GM12878 (cell line): ENCODE results near the gene RAD51B. TPM values are rescaled to one million over a fixed set of nuclear protein-coding genes. Genes with fewer than 3 reads are reported as not detected.
A peak's percentile ranks its signal among the peaks of the same experiment; 100 is the strongest.

Source experiments
- BMI1 ChIP-seq: fragments of 450-650 bp; IDR thresholded peaks from 2 replicates; pipeline ENCODE4 v1.6.1; 2016; ENCODE audit warnings: mild to moderate bottlenecking, moderate library complexity, borderline replicate concordance
- CBFB ChIP-seq: IDR thresholded peaks from 2 replicates; pipeline ENCODE4 v1.6.1; 2016; ENCODE audit warnings: antibody characterized with exemption, low read depth
- CBX3 ChIP-seq: fragments of 200-600 bp; sonication (generic); IDR thresholded peaks from 2 replicates; pipeline ENCODE4 v1.6.1; 2016; ENCODE audit warnings: low read depth, borderline replicate concordance
- CREM ChIP-seq: IDR thresholded peaks from 2 replicates; pipeline ENCODE4 v1.6.1; 2014; ENCODE audit warnings: antibody characterized with exemption, low read depth
- E2F8 ChIP-seq: fragments of 450-650 bp; IDR thresholded peaks from 2 replicates; pipeline ENCODE4 v1.6.1; 2018; ENCODE audit warnings: mild to moderate bottlenecking, low read depth, moderate library complexity; ENCODE audit not compliant: partially characterized antibody
- GATAD2B ChIP-seq: fragments of 450-650 bp; conservative IDR thresholded peaks from 2 replicates; pipeline ENCODE4 v1.6.1; 2017; ENCODE audit warnings: low read depth, mild to moderate bottlenecking, moderate library complexity
- HSF1 ChIP-seq: fragments of 150-350 bp; IDR thresholded peaks from 2 replicates; pipeline ENCODE4 v1.6.1; 2014; ENCODE audit warnings: mild to moderate bottlenecking, low read depth, low read length
- IRF5 ChIP-seq: fragments of 450-650 bp; IDR thresholded peaks from 2 replicates; pipeline ENCODE4 v1.6.1; 2017; ENCODE audit warnings: borderline replicate concordance
- JUND ChIP-seq: IDR thresholded peaks from 2 replicates; pipeline ENCODE4 v1.6.1; 2012; ENCODE audit warnings: low read depth, mild to moderate bottlenecking, low read length, improper control_type of control experiment, moderate library complexity
- MEF2A ChIP-seq: IDR thresholded peaks from 2 replicates; pipeline ENCODE4 v1.6.1; 2011; ENCODE audit warnings: low read depth, mild to moderate bottlenecking, low read length, moderate library complexity; ENCODE audit not compliant: insufficient read depth
- MYB ChIP-seq: fragments of 150-350 bp; IDR thresholded peaks from 2 replicates; pipeline ENCODE4 v1.6.1; 2014; ENCODE audit warnings: mild to moderate bottlenecking, low read depth, low read length, borderline replicate concordance
- NBN ChIP-seq: fragments of 450-650 bp; IDR thresholded peaks from 2 replicates; pipeline ENCODE4 v1.6.1; 2016
- NFYB ChIP-seq: IDR thresholded peaks from 2 replicates; pipeline ENCODE4 v1.6.1; 2011; ENCODE audit warnings: low read depth, mild to moderate bottlenecking, low read length, improper control_type of control experiment, moderate library complexity; ENCODE audit not compliant: insufficient read depth
- NR2C1 ChIP-seq: fragments of 450-650 bp; IDR thresholded peaks from 2 replicates; pipeline ENCODE4 v1.6.1; 2017; ENCODE audit warnings: antibody characterized with exemption, mild to moderate bottlenecking, moderate library complexity
- PAX5 ChIP-seq: IDR thresholded peaks from 2 replicates; pipeline ENCODE4 v1.6.1; 2011; ENCODE audit warnings: low read depth, low read length, borderline replicate concordance
- POLR2AphosphoS5 ChIP-seq: IDR thresholded peaks from 2 replicates; pipeline ENCODE4 v1.6.1; 2011; ENCODE audit warnings: mild to moderate bottlenecking, low read length, inconsistent platforms
- RBBP5 ChIP-seq: fragments of 200-600 bp; sonication (generic); conservative IDR thresholded peaks from 2 replicates; pipeline ENCODE4 v1.6.1; 2016
- RCOR1 ChIP-seq: conservative IDR thresholded peaks from 2 replicates; pipeline ENCODE4 v1.6.1; 2012; ENCODE audit warnings: low read depth, low read length, improper control_type of control experiment
- TCF3 ChIP-seq: IDR thresholded peaks from 2 replicates; pipeline ENCODE4 v1.6.1; 2012; ENCODE audit warnings: low read depth, mild to moderate bottlenecking, low read length, borderline replicate concordance; ENCODE audit not compliant: insufficient read depth
- ZBED1 ChIP-seq: IDR thresholded peaks from 2 replicates; pipeline ENCODE4 v1.6.1; 2016; ENCODE audit warnings: borderline replicate concordance
- ZBTB11 ChIP-seq: fragments of 450-650 bp; formaldehyde crosslinking; IDR thresholded peaks from 2 replicates; pipeline ENCODE4 v1.5.0; 2022; ENCODE audit warnings: mild to moderate bottlenecking, missing genetic modification characterization
- ZNF207 ChIP-seq: fragments of 450-650 bp; IDR thresholded peaks from 2 replicates; pipeline ENCODE4 v1.6.1; 2014; ENCODE audit warnings: antibody characterized with exemption, mild to moderate bottlenecking, borderline replicate concordance
- ZNF24 ChIP-seq: fragments of 450-650 bp; IDR thresholded peaks from 2 replicates; pipeline ENCODE4 v1.6.1; 2017; ENCODE audit warnings: antibody characterized with exemption, mild to moderate bottlenecking
- ZZZ3 ChIP-seq: IDR thresholded peaks from 2 replicates; pipeline ENCODE4 v1.6.1; 2011; ENCODE audit warnings: low read depth; ENCODE audit not compliant: control insufficient read depth, insufficient read length
- polyA plus RNA-seq, 11 experiments: library from polyadenylated mRNA; depleted of rRNA in 4 of 11; unstranded in 6 of 11; stranded (reverse) in 5 of 11; fragments of >200 nt; fragmentation: Nextera tagmentation in 4 of 11; fragmentation: Illumina TruSeq in 1 of 11; extraction: Ambion mirVana in 4 of 11; extraction: Trizol in 1 of 11; gene quantifications; 1 replicate in 1 of 11; 2 replicates in 10 of 11; pipeline versions ENCODE4 v1.2.1 to v1.2.3, GENCODE V29; 2011 to 2016; ENCODE audit warnings: inconsistent platforms in 2 of 11, missing spikeins in 2 of 11, low read depth in 1 of 11
- total RNA-seq, 4 experiments: library from RNA; depleted of rRNA in 3 of 4; stranded (reverse); fragments of >200 nt in 3 of 4; fragmentation: Illumina TruSeq in 1 of 4; extraction: Trizol in 1 of 4; gene quantifications; 2 replicates each; pipeline versions ENCODE4 v1.2.1 to v1.2.3, GENCODE V29; 2013 to 2021

RAD51B gene
- total and polyA plus RNA-seq, 10 of the 15 experiments (the other 5 are each of a cell fraction or from before 2014, with no cell fraction given): 9.8 to 26.8 (median 21.3) TPM

GRCh38 chr14:68268197-68268596, 448.6 kb downstream of the RAD51B start (continued):
- TF ChIP-seq ZBTB11 (CRISPR knock-in tag) (no peak), ZNF207 (peak; percentile 70; the same call in 1 of the 2 replicates), PAX5 (peak; percentile 95), GATAD2B (peak; percentile 84), ZBED1 (peak; percentile 96), NBN (peak; percentile 89), NFYB (no peak), BMI1 (peak; percentile 92), IRF5 (no peak), POLR2AphosphoS5 (peak; percentile 32; the same call in 1 of the 2 replicates), CBX3 (no peak), RBBP5 (no peak), MYB (peak; percentile 65; the same call in 1 of the 2 replicates), CBFB (peak; percentile 87), MEF2A (peak; percentile 88), E2F8 (peak; percentile 56), ZNF24 (no peak), JUND (no peak), ZZZ3 (no peak), CREM (peak; percentile 97), NR2C1 (peak; percentile 51; the same call in 1 of the 2 replicates), TCF3 (peak; percentile 89), HSF1 (no peak), RCOR1 (0 out of 2 replicates have a peak, but pooled peaks have one; percentile 88)
